DOHH2 (cell line): ENCODE results near the gene ZBTB16.

ENCODE experiments used
- H3F3A ChIP-seq: fragments of 200-600 bp; sonication (generic), shearing (Covaris generic); 2 replicates; pipeline ENCODE4 v1.6.0; 2016; ENCODE audit warnings: antibody characterized with exemption, mild to moderate bottlenecking; ENCODE audit not compliant: control insufficient read depth, insufficient read depth
- H3K27ac ChIP-seq: fragments of 200-600 bp; sonication (generic); 2 replicates; pipeline ENCODE4 v1.5.1; 2014; ENCODE audit warnings: low read depth, mild to moderate bottlenecking, low read length, moderate library complexity
- H3K27me3 ChIP-seq: fragments of 200-600 bp; sonication (generic); 2 replicates; pipeline ENCODE4 v1.6.1; 2014; ENCODE audit warnings: mild to moderate bottlenecking, low read length, mixed read lengths; ENCODE audit not compliant: control insufficient read depth
- H3K36me3 ChIP-seq: fragments of 200-600 bp; sonication (generic); 2 replicates; pipeline ENCODE4 v1.6.1; 2014; ENCODE audit warnings: mild to moderate bottlenecking, low read length, moderate library complexity, mixed read lengths; ENCODE audit not compliant: control insufficient read depth
- H3K4me1 ChIP-seq: fragments of 200-600 bp; sonication (generic); 2 replicates; pipeline ENCODE4 v1.6.1; 2014; ENCODE audit warnings: mild to moderate bottlenecking, low read length, mixed read lengths; ENCODE audit not compliant: control insufficient read depth
- H3K4me2 ChIP-seq: fragments of 200-600 bp; sonication (generic); 2 replicates; pipeline ENCODE4 v1.6.0; 2014; ENCODE audit warnings: mild to moderate bottlenecking, low read length, moderate library complexity
- H3K4me3 ChIP-seq: fragments of 200-600 bp; sonication (generic); 2 replicates; pipeline ENCODE4 v1.5.1; 2014; ENCODE audit warnings: mild to moderate bottlenecking, low read length, mixed read lengths
- H3K79me2 ChIP-seq: fragments of 200-600 bp; sonication (generic); 2 replicates; pipeline ENCODE4 v1.6.1; 2014; ENCODE audit warnings: mild to moderate bottlenecking, low read length, mixed read lengths; ENCODE audit not compliant: control insufficient read depth
- H3K9me2 ChIP-seq: fragments of 200-600 bp; sonication (generic); replicated peaks from 2 replicates; pipeline ENCODE4 v1.6.1; 2014; ENCODE audit warnings: mild to moderate bottlenecking, low read length, mixed read lengths; ENCODE audit not compliant: control insufficient read depth
- H3K9me3 ChIP-seq: fragments of 200-600 bp; sonication (generic); 2 replicates; pipeline ENCODE4 v1.6.1; 2014; ENCODE audit warnings: antibody characterized with exemption, low read length, mixed read lengths; ENCODE audit not compliant: control insufficient read depth, insufficient read depth
- H4K20me1 ChIP-seq: fragments of 200-600 bp; sonication (generic); 2 replicates; pipeline ENCODE4 v1.6.0; 2014; ENCODE audit warnings: low read depth, mild to moderate bottlenecking, antibody characterized with exemption, low read length, moderate library complexity; ENCODE audit not compliant: control insufficient read depth, insufficient read depth
- EZH2phosphoT487 ChIP-seq: fragments of 200-600 bp; sonication (generic); IDR thresholded peaks from 2 replicates; pipeline ENCODE4 v1.6.1; 2017; ENCODE audit warnings: borderline replicate concordance, mild to moderate bottlenecking, antibody characterized with exemption, low read length, moderate library complexity, mixed read lengths
- TF ChIP-seq, protein P1 (sequence below): fragments of 200-600 bp; sonication (generic); IDR thresholded peaks from one replicate; pipeline ENCODE4 v1.5.1; 2014; ENCODE audit warnings: antibody characterized with exemption, mild to moderate bottlenecking, low read depth, low read length; ENCODE audit not compliant: poor library complexity, severe bottlenecking

The ZBTB16 gene

DNA sequence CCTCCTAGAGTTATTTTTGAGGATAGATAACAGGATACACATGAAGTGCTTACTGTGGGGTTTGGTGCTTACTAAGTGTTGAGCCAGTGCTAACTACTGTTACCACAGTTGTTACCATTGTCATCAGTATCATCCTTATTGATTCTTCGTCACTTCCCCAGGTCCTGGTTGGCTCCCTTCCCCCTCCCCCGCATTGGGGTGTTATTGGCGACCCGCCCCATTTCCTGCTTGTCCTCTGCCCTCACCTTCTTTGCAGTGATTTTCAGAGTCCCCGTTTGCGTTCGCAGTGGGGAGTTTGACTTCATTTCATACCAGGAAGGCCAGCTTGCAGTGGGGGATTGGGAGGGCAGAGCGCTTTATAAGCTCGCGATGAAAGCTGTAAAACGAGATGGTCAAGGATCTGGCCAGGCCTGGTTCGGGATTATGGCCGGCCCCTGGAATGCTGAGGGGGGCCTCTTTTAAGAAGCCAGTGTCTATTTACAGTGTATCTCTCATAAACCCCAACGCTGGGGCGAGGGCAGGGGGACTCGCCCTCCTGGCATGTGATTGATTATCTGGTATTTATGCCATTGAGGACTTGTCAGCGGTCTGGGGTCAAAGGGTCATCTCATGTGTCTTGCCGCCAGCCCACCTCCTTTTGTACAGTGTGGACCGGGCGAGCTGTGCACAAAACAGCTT lies 152.1 kb downstream of the ZBTB16 start:
- TF ChIP-seq EZH2phosphoT487: no peak
- TF ChIP-seq, protein P1, sequence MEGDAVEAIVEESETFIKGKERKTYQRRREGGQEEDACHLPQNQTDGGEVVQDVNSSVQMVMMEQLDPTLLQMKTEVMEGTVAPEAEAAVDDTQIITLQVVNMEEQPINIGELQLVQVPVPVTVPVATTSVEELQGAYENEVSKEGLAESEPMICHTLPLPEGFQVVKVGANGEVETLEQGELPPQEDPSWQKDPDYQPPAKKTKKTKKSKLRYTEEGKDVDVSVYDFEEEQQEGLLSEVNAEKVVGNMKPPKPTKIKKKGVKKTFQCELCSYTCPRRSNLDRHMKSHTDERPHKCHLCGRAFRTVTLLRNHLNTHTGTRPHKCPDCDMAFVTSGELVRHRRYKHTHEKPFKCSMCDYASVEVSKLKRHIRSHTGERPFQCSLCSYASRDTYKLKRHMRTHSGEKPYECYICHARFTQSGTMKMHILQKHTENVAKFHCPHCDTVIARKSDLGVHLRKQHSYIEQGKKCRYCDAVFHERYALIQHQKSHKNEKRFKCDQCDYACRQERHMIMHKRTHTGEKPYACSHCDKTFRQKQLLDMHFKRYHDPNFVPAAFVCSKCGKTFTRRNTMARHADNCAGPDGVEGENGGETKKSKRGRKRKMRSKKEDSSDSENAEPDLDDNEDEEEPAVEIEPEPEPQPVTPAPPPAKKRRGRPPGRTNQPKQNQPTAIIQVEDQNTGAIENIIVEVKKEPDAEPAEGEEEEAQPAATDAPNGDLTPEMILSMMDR: no peak
- Histone ChIP-seq H3K4me3 (no peak overlapping the region), H3K4me2 (no peak overlapping the region), H3K27me3 (peaks cover 5% of the 10 kb centered on the region; the same call in 1 of the 2 replicates), H3K4me1 (no peaks in the 10 kb centered on the region), H4K20me1 (no peaks in the 10 kb centered on the region), H3K9me2 (no peaks in the 10 kb centered on the region), H3K27ac (no peak overlapping the region), H3F3A (no peaks in the 10 kb centered on the region), H3K79me2 (no peaks in the 10 kb centered on the region), H3K9me3 (no peaks in the 10 kb centered on the region), H3K36me3 (no peaks in the 10 kb centered on the region)

- H3K27me3 ChIP-seq: peaks cover 5% of the 10 kb centered on the region; the same call in 1 of the 2 replicates
These were observed 154.1 kb downstream of the ZBTB16 start for GRCh38 chr11:114213622-114214021.

GRCh38 chr11:114215428-114215827 lies 155.9 kb downstream of the ZBTB16 start:
- no peaks in the 10 kb centered on the region for H3K36me3 ChIP-seq
- no peaks in the 10 kb centered on the region for H4K20me1 ChIP-seq
- H3F3A ChIP-seq: no peaks in the 10 kb centered on the region
- H3K9me2 ChIP-seq: no peaks in the 10 kb centered on the region
- no peaks in the 10 kb centered on the region for H3K79me2 ChIP-seq
- no peaks in the 10 kb centered on the region for H3K9me3 ChIP-seq
- H3K4me1 ChIP-seq: no peaks in the 10 kb centered on the region
- H3K4me3 ChIP-seq: no peak overlapping the region
- H3K27me3 ChIP-seq: peaks cover 5% of the 10 kb centered on the region; the same call in 1 of the 2 replicates
- no peak overlapping the region for H3K4me2 ChIP-seq
- TF ChIP-seq, protein P1: no peak
- TF ChIP-seq EZH2phosphoT487: no peak
- no peak overlapping the region for H3K27ac ChIP-seq

More at GRCh38 chr11:114213622-114214021, 154.1 kb downstream of the ZBTB16 start:
- no peaks in the 10 kb centered on the region for H3K9me3 ChIP-seq
- no peaks in the 10 kb centered on the region for H3K4me1 ChIP-seq
- no peaks in the 10 kb centered on the region for H3K36me3 ChIP-seq
- no peaks in the 10 kb centered on the region for H4K20me1 ChIP-seq
- H3K4me3 ChIP-seq: no peak overlapping the region
- H3K9me2 ChIP-seq: no peaks in the 10 kb centered on the region
- no peak overlapping the region for H3K4me2 ChIP-seq
- H3F3A ChIP-seq: no peaks in the 10 kb centered on the region
- TF ChIP-seq, protein P1: no peak
- TF ChIP-seq EZH2phosphoT487: no peak
- H3K79me2 ChIP-seq: no peaks in the 10 kb centered on the region
- no peak overlapping the region for H3K27ac ChIP-seq
